Measurements from ENCODE around the gene ZBTB26.
"Not testable (repeated sequence)": the region's sequence is repeated elsewhere in the genome, so short reads cannot be mapped to it uniquely, and the experiment has no call there.

The ZBTB26 gene

DNA sequence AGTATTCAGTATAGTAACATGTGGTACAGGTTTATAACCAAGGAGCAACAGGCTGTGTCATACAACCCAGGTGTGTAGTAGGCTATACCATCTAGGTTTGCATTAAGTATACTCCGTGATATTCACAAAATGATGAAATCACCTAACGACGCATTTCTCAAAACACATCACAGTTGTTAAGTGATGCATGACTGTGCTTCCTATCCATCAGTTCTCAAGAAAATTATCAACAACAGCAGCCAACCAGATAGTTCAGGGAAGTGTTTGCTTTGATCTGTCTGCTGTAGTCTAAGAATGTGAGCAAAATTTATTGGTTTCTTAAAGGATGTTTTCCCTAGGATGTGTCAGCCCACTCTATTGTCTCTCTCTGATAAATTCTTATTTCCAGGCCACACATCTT, 7.4 kb downstream of the ZBTB26 start:
- no peak for DNase-seq

DNA sequence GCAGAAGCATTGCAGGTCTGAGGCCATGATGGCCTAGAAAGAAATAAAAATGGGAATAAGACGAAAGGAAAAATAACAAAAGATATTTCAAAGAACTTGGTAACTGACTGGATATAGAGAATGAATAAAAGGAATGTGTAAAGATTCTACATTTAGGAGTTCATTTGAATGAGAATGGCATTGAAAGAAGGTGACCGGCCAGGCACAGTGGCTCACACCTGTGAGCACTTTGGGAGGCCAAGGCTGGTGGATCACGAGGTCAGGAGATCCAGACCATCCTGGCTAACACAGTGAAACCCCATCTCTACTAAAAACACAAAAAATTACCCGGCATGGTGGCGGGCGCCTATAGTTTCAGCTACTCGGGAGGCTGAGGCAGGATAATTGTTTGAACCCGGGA, 8.6 kb downstream of the ZBTB26 start:
- no peak for DNase-seq

DNA sequence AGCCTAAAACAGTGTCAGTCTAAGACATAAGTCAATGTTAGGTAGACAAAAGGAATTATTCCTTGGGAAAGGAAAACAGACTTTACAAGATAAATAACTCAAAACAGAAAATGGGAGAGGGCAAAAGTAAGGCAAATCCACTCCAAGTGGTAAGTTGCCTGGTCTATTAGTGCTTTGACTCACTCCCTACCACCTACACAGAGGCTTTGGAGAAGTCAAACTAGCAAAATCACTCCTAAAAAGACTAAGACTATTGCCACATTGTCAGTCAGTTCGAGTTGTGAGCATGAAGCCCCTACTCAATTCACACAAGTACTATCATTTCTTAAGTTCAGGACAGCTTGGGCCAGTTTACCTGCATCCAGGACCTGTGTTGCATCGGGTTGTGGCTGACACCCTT, 13.0 kb downstream of the ZBTB26 start:
- no peak for DNase-seq

DNA sequence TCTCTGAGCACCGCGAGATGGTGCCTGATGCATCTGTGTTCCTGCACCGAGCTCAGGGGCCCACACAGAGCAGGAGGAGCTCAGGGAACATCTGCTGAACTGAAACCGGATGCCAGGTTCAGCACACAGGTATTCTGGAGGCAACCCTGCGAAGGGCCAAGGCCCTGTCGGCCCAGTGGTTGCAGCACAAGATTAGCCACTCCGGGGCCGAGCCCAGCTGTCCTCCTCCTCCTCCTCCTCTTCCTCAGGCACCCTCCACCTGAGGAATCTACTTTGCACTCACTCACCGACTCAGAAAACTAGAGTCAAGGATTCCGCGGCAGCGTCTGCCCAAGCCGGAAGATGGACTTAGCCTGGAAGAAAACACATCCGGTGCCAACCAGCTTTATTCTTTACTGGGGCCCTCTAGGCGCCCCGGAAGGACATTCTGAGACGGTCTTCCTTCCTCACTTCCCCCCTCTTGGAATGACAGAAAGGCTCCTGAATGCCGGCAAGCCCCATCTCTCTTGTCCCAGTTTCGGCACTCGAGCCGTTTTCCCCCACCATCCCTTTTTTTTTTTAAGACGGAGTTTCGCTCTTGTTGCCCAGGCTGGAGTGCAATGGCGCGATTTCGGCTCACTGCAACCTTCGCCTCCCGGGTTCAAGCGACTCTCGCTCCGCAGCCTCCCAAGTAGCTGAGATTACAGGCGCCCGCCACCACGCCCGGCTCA, 18.2 kb downstream of the ZBTB26 start, which contains the start of gene ZBTB6:
Gene ZBTB6 (minus strand): TSS at position 360 of the 710 bp plus-strand sequence. CDS start 1,251 bp downstream, outside the sequence.
- DNase-seq = peak; percentile 85

DNA sequence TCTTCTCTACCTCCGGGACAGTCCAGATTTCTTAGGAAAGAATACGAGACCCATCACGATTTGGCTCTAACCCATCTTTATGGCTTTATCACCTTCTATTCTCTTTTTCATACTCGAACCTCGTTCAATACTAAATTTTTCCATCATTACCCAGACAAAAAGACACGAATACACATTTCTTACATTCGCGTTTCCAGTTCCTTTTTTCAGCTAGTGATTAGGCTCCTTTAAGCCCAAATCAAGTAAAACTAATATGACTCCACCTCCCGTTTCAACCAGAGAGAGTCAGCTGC, 18.7 kb downstream of the ZBTB26 start:
- peak; percentile 63 for DNase-seq

DNA sequence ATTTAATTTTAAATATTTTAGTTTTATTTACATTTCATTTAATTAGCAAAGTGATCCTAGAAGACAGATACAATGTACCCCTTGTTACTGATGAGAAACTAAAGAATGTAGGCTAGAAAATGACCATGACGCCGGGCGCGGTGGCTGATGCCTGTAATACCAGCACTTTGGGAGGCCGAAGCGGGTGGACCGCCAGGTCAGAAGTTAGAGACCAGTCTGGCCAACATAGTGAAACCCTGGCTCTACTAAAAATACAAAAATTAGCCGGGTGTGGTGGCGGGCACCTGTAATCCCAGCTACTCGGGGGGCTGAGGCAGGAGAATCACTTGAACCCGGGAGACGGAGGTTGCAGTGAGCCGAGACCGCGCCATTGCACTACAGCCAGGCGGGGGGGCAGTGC, 25.2 kb downstream of the ZBTB26 start:
- not testable (repeated sequence) for DNase-seq

- DNase-seq = peak; percentile 99
These were observed 26.2 kb downstream of the ZBTB26 start, which contains the start of gene RC3H2 for GRCh38 chr9:122904823-122905710. Gene RC3H2 (minus strand): TSS chr9:122905359. CDS start chr9:122897509, 7,850 bp downstream.

GRCh38 chr9:122904466-122904822, 26.9 kb downstream of the ZBTB26 start:
- peak; percentile 44 for DNase-seq

- DNase-seq = peak; percentile 85
These were observed 30.5 kb downstream of the ZBTB26 start for GRCh38 chr9:122900791-122901190.

DNA sequence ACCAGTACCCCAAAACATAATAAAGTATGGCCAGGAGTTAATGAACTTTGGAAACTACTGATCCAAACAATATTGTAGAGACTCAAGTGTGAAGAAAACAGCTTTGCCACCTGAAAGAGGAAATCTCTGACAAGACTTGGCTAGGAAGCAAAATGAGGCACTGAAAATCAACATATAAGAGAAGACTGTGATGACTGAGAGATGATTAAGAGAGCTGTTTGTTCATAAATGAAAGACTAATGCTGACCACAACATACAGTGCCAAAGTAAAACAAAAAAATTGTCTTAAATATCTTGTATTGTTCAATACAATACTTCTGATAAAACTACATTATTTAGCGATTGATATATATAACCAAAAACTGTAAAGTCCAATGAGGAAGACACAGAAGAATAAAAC, 33.3 kb downstream of the ZBTB26 start:
- no peak for DNase-seq

- DNase-seq = no peak
These were observed 42.8 kb downstream of the ZBTB26 start for GRCh38 chr9:122888480-122888879.

DNA sequence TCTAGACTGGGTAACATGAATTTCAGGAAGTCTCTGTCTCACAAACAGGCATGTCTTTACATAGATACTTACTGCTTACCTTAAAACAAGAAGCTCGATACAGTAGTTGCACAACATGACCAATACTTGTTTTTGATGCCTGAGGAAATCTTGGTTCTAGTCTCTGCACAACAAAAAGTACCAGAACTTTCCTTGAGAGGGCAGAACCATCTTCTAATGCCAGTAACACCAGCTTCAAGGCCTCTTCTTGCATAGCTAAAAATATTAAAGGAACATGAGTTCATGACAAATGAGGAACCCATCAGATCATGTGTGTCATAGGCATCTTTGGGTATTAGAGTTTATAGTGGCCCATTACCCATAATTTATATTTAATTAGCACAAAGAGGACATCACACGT, 48.2 kb downstream of the ZBTB26 start:
- peak; percentile 7 for DNase-seq

DNA sequence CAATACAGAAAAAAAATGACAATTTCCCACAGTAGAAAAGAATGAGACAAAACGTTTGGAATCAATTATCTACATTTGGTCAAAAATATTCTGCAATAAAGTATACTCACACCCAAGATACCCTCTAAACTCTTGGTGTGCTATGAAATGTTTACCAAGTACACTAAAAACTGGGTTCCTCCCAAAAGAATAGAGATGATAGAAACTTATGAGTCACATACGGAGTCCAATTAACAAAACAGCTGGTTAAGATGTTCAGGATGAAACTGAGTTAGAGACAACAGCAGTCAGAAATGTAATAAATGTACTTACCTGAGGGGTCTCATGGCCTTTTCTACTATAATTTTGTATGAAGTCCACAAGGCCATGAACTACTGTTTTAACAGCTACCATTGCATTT, 51.9 kb downstream of the ZBTB26 start:
- DNase-seq = no peak

- no peak for DNase-seq
These were observed 55.8 kb downstream of the ZBTB26 start for GRCh38 chr9:122875523-122875922.

DNA sequence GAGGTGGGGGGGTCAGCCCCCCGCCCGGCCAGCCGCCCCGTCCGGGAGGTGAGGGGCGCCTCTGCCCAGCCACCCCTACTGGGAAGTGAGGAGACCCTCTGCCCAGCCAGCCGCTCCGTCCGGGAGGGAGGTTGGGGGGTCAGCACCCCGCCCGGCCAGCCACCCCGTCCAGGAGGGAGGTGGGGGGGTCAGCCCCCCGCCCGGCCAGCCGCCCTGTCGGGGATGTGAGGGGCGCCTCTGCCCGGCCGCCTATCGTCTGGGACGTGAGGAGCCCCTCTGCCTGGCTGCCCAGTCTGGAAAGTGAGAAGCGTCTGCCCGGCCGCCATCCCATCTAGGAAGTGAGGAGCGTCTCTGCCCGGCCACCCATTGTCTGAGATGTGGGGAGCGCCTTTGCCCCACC, 64.0 kb downstream of the ZBTB26 start:
- not testable (repeated sequence) for DNase-seq

DNA sequence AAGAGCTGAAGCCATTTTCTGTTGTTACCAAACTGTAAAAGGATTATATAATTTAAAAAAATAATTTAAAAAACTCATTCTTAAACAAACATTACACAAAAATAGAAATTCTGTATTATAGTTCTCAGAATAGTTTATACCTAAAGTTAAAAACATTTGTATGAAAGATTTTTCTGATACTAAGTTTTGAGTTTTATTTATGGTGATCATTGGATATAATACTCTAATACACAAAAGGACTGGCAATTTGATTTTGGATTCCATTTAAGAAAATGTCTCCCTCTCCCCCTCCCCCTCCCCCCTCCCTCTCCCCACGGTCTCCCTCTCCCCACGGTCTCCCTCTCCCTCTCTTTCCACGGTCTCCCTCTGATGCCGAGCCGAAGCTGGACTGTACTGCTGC, 65.2 kb downstream of the ZBTB26 start:
- DNase-seq = no peak
